Endothelial cell of umbilical vein (primary cell): Measurements from ENCODE around the gene GC. TPM values are rescaled to one million over a fixed set of nuclear protein-coding genes. Genes with fewer than 3 reads are reported as not detected.

Source experiments
- BruUV-seq: library from RNA; stranded (reverse); fragments of 400-500 nt; replicated peaks from 2 replicates; lab custom pipeline; 2021; lab: Mats Ljungman, UMichigan
- CTCF ChIA-PET: fragments of 300-600, 350-600 bp; sonication (Branson Sonifier 250); formaldehyde crosslinking; loops from one replicate; lab custom pipeline; 2021; ENCODE audit warnings: antibody characterized with exemption, inconsistent platforms; lab: Charles Lee
- POLR2A ChIA-PET: fragments of 300-600, 350-600 bp; sonication (Branson Sonifier 250); formaldehyde crosslinking; loops from one replicate; lab custom pipeline; 2021; ENCODE audit warnings: antibody characterized with exemption, inconsistent platforms; lab: Charles Lee
- DNase-seq: peaks from one replicate; pipeline ENCODE4 v3.0.0-alpha.2; 2011; ENCODE audit warnings: low read depth, low spot score
- FAIRE-seq: peaks from 2 replicates; lab custom pipeline; 2011; peaks lifted over from hg19 to GRCh38; lab: Jason Lieb, UNC
- H2AFZ ChIP-seq: 2 replicates; pipeline ENCODE4 v1.6.0; 2012; ENCODE audit warnings: low read depth, low read length, control low read depth, inconsistent platforms
- H3K27ac ChIP-seq: 2 replicates; pipeline ENCODE4 v1.5.1; 2011; ENCODE audit warnings: low read depth, mild to moderate bottlenecking, control low read depth, low read length, moderate library complexity; ENCODE audit not compliant: insufficient read depth
- H3K27me3 ChIP-seq, 2 experiments: 2 replicates each; pipeline versions ENCODE4 v1.6.0 to v1.6.1; 2011; ENCODE audit warnings: low read length in 2 of 2, mixed read lengths in 1 of 2; ENCODE audit not compliant: control insufficient read depth in 2 of 2, insufficient read depth in 2 of 2
- H3K36me3 ChIP-seq, 2 experiments: 2 replicates in 1 of 2; 3 replicates in 1 of 2; pipeline ENCODE4 v1.5.1; 2011; ENCODE audit warnings: low read length in 2 of 2, mild to moderate bottlenecking in 1 of 2, moderate library complexity in 1 of 2; ENCODE audit not compliant: control insufficient read depth in 2 of 2, insufficient read depth in 2 of 2; ENCODE audit errors: extremely low read depth in 1 of 2
- H3K4me1 ChIP-seq: 3 replicates; pipeline ENCODE4 v1.5.1; 2011; ENCODE audit warnings: mild to moderate bottlenecking, low read length; ENCODE audit not compliant: control insufficient read depth, insufficient read depth; ENCODE audit errors: extremely low read depth
- H3K4me2 ChIP-seq: 2 replicates; pipeline ENCODE4 v1.6.1; 2011; ENCODE audit warnings: low read length, control low read depth, mixed read lengths; ENCODE audit not compliant: insufficient read depth
- H3K4me3 ChIP-seq, 3 experiments: fragments of 200-600 bp in 1 of 3; sonication (generic), shearing (Covaris generic) in 1 of 3; replicated peaks in 1 of 3; 2 replicates each; pipeline ENCODE4 v1.5.1; 2011 to 2016; ENCODE audit warnings: control low read depth in 3 of 3, low read length in 3 of 3, mild to moderate bottlenecking in 2 of 3, inconsistent platforms in 1 of 3, low read depth in 1 of 3, moderate library complexity in 1 of 3; ENCODE audit not compliant: insufficient read depth in 1 of 3
- H3K79me2 ChIP-seq: 2 replicates; pipeline ENCODE4 v1.6.0; 2012; ENCODE audit warnings: low read length, inconsistent platforms; ENCODE audit not compliant: control insufficient read depth, insufficient read depth
- H3K9ac ChIP-seq: replicated peaks from 2 replicates; pipeline ENCODE3; 2011; ENCODE audit warnings: low read length, control low read depth; ENCODE audit not compliant: insufficient read depth; ENCODE audit errors: extremely low read depth
- H3K9me1 ChIP-seq: replicated peaks from 3 replicates; pipeline ENCODE4 v1.6.0; 2011; ENCODE audit warnings: mild to moderate bottlenecking, low read length; ENCODE audit not compliant: control insufficient read depth, insufficient read depth; ENCODE audit errors: extremely low read depth
- H3K9me3 ChIP-seq: replicated peaks from 2 replicates; pipeline ENCODE4 v1.5.1; 2012; ENCODE audit warnings: low read length, inconsistent platforms; ENCODE audit not compliant: control insufficient read depth, insufficient read depth
- H4K20me1 ChIP-seq: replicated peaks from 2 replicates; pipeline ENCODE3; 2011; ENCODE audit warnings: mild to moderate bottlenecking, low read length; ENCODE audit not compliant: control insufficient read depth, insufficient read depth; ENCODE audit errors: extremely low read depth
- EZH2 ChIP-seq: IDR thresholded peaks from 2 replicates; pipeline ENCODE4 v1.6.1; 2012; ENCODE audit warnings: borderline replicate concordance, low read depth, mild to moderate bottlenecking, moderate library complexity, low read length, inconsistent platforms; ENCODE audit not compliant: severe bottlenecking
- FOS ChIP-seq: IDR thresholded peaks from 2 replicates; pipeline ENCODE4 v1.6.1; 2011; ENCODE audit warnings: mild to moderate bottlenecking, low read length, moderate library complexity, borderline replicate concordance; ENCODE audit not compliant: insufficient read depth
- GATA2 ChIP-seq: IDR thresholded peaks from 2 replicates; pipeline ENCODE4 v1.7.0; 2011; ENCODE audit warnings: low read depth, mild to moderate bottlenecking, moderate library complexity, mixed read lengths, low read length; ENCODE audit not compliant: insufficient read length, insufficient read depth
- JUN ChIP-seq: IDR thresholded peaks from 2 replicates; pipeline ENCODE4 v1.6.1; 2011; ENCODE audit warnings: borderline replicate concordance, low read depth; ENCODE audit not compliant: insufficient read length, insufficient read depth
- MYC ChIP-seq: IDR thresholded peaks from one replicate; pipeline ENCODE4 v1.6.1; 2011; ENCODE audit warnings: mild to moderate bottlenecking, low read depth, low read length
- POLR2A ChIP-seq: IDR thresholded peaks from 2 replicates; pipeline ENCODE4 v1.6.1; 2012; ENCODE audit warnings: low read depth, mild to moderate bottlenecking, control low read depth, low read length
- POLR2AphosphoS5 ChIP-seq: IDR thresholded peaks from 2 replicates; pipeline ENCODE4 v1.6.1; 2012; ENCODE audit warnings: low read depth, mild to moderate bottlenecking, control low read depth, low read length, moderate library complexity; ENCODE audit not compliant: insufficient read depth
- dilution Hi-C: fragments of 300-500 bp; cut with MboI; formaldehyde crosslinking; loops from one replicate; pipeline ENCODE4 v1.15.0; 2019; ENCODE audit warnings: low sequenced_read_pairs; ENCODE audit not compliant: extremely low pct_ligation_motif_present
- intact Hi-C: fragments of 100-400 bp; cut with micrococcal nuclease; formaldehyde crosslinking; loops from one replicate; pipeline ENCODE4 v1.10.0; 2022
- polyA plus RNA-seq, 4 experiments: library from polyadenylated mRNA; depleted of rRNA in 3 of 4; stranded (reverse) in 3 of 4; unstranded in 1 of 4; fragments of >200 nt; gene quantifications; 2 replicates each; pipeline versions ENCODE4 v1.2.1 to v1.2.3, GENCODE V29; 2011 to 2012; ENCODE audit warnings: missing spikeins in 1 of 4
- total RNA-seq: library from RNA; stranded (reverse); gene quantifications from 2 replicates; pipeline ENCODE4 v1.2.3, GENCODE V29; 2021
- TF ChIP-seq, protein P1 (sequence below): IDR thresholded peaks from 2 replicates; pipeline ENCODE4 v1.6.1; 2011; ENCODE audit not compliant: insufficient read depth, insufficient read length
- TF ChIP-seq, protein P2 (sequence below), 2 donors: IDR thresholded peaks; 1 replicate in 1 of 2; 2 replicates in 1 of 2; pipeline ENCODE4 v1.5.1; 2011; ENCODE audit warnings: low read length in 2 of 2, mild to moderate bottlenecking in 2 of 2, moderate library complexity in 2 of 2, control low read depth in 1 of 2, inconsistent platforms in 1 of 2, low read depth in 1 of 2; ENCODE audit not compliant: insufficient read depth in 1 of 2; ENCODE audit errors: extremely low read depth in 1 of 2

The GC gene
- total and polyA plus RNA-seq, 2 donors (not counting 3 experiments of a cell fraction or from before 2014, with no cell fraction given), result not detected

DNA sequence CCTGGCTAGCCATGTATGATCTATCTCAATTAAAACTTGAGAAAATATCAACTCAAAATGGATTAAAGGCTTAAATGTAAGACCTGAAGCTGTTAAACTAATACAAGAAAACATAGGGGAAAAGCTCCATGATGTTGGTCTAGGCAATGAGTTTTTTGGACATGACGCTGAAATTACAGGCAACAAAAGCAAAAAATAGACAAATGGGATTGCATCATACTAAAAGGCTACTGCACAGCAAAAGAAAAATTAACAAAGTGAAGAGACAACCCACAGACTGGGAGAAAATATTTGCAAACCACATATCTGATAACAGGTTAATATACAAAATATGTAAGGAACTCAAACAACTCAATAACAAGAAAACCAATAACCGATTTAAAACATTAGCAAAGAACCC lies 8.4 kb downstream of the GC start:
- Histone ChIP-seq H2AFZ (no peak overlapping the region), H3K79me2 (no peaks in the 10 kb centered on the region), H3K9me1 (no peaks in the 10 kb centered on the region), H3K9me3 (no peaks in the 10 kb centered on the region), H4K20me1 (no peaks in the 10 kb centered on the region), H3K4me2 (no peak overlapping the region), H3K9ac (no peak overlapping the region), H3K36me3 (no peaks in the 10 kb centered on the region), H3K27me3 (no peaks in the 10 kb centered on the region), H3K27ac (no peak overlapping the region), H3K4me1 (no peaks in the 10 kb centered on the region), H3K4me3 (no peak overlapping the region)
- intact Hi-C loops (no loop called here), dilution Hi-C loops (no loop called here)
- ChIA-PET CTCF (no interaction called here), POLR2A (no interaction called here)
- BruUV-seq, result no TSS peak
- TF ChIP-seq GATA2 (no peak), JUN (no peak), EZH2 (no peak), FOS (no peak), POLR2AphosphoS5 (no peak), POLR2A (no peak), MYC (no peak)
- TF ChIP-seq, protein P1, sequence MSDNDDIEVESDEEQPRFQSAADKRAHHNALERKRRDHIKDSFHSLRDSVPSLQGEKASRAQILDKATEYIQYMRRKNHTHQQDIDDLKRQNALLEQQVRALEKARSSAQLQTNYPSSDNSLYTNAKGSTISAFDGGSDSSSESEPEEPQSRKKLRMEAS, result no peak
- TF ChIP-seq, protein P2, sequence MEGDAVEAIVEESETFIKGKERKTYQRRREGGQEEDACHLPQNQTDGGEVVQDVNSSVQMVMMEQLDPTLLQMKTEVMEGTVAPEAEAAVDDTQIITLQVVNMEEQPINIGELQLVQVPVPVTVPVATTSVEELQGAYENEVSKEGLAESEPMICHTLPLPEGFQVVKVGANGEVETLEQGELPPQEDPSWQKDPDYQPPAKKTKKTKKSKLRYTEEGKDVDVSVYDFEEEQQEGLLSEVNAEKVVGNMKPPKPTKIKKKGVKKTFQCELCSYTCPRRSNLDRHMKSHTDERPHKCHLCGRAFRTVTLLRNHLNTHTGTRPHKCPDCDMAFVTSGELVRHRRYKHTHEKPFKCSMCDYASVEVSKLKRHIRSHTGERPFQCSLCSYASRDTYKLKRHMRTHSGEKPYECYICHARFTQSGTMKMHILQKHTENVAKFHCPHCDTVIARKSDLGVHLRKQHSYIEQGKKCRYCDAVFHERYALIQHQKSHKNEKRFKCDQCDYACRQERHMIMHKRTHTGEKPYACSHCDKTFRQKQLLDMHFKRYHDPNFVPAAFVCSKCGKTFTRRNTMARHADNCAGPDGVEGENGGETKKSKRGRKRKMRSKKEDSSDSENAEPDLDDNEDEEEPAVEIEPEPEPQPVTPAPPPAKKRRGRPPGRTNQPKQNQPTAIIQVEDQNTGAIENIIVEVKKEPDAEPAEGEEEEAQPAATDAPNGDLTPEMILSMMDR (IDR thresholded peaks at IDR 0.05; ENCODE audit: extremely low read depth in 1 of 2, insufficient read depth in 1 of 2, low read depth in 1 of 2, low read length in 2 of 2), result no peak
- no peak for FAIRE-seq
- no peak for DNase-seq
